T-cell (primary cell): ENCODE results near the gene ARSA. TPM values are rescaled to one million over a fixed set of nuclear protein-coding genes. Genes with fewer than 3 reads are reported as not detected.

Source experiments
- ATAC-seq, 4 experiments: fragments of 200-7000 bp in 3 of 4; fragments of 150-1000 bp in 1 of 4; cut with Tn5 transposase; replicated peaks in 1 of 4; 1 replicate in 3 of 4; 2 replicates in 1 of 4; pipeline ENCODE4 v1.10.0; 2021; ENCODE audit warnings: moderate library complexity in 3 of 4, mild to moderate bottlenecking in 2 of 4, moderate number of reproducible peaks in 1 of 4
- CTCF ChIA-PET, 2 donors: fragments of 300-600 bp; sonication (Branson Sonifier 250); formaldehyde crosslinking; loops; one replicate each; lab custom pipeline; 2022; ENCODE audit warnings: antibody characterized with exemption in 2 of 2; lab: Charles Lee
- POLR2A ChIA-PET, 2 donors: fragments of 300-600 bp; sonication (Branson Sonifier 250); formaldehyde crosslinking; loops; one replicate each; lab custom pipeline; 2022; ENCODE audit warnings: antibody characterized with exemption in 2 of 2; lab: Charles Lee
- DNase-seq, 35 experiments: peaks; one replicate each; pipeline versions ENCODE4 v3.0.0 to v3.0.0-alpha.2; 2013 to 2023
- H3K27ac ChIP-seq: one replicate; pipeline ENCODE4 v1.5.1; 2013; ENCODE audit warnings: low read length
- H3K27me3 ChIP-seq, 2 experiments: replicated peaks in 1 of 2; 1 replicate in 1 of 2; 2 replicates in 1 of 2; pipeline versions ENCODE4 v1.6.1 to v1.7.0; 2013; ENCODE audit warnings: low read length in 1 of 2, mixed read lengths in 1 of 2; ENCODE audit not compliant: control insufficient read depth in 2 of 2, insufficient read depth in 2 of 2; ENCODE audit errors: extremely low read depth in 1 of 2
- H3K36me3 ChIP-seq, 2 donors: 1 replicate in 1 of 2; 2 replicates in 1 of 2; pipeline versions ENCODE4 v1.6.1 to v1.7.0; 2013; ENCODE audit warnings: low read length in 1 of 2; ENCODE audit not compliant: control insufficient read depth in 2 of 2, insufficient read depth in 1 of 2; ENCODE audit errors: extremely low read depth in 1 of 2
- H3K4me1 ChIP-seq, 2 experiments: 1 replicate in 1 of 2; 2 replicates in 1 of 2; pipeline versions ENCODE4 v1.6.1 to v1.7.0; 2013; ENCODE audit warnings: low read length in 2 of 2, mixed read lengths in 1 of 2; ENCODE audit not compliant: insufficient read depth in 2 of 2, control insufficient read depth in 1 of 2; ENCODE audit errors: extremely low read depth in 1 of 2
- H3K4me3 ChIP-seq, 2 donors: 1 replicate in 1 of 2; 2 replicates in 1 of 2; pipeline versions ENCODE4 v1.5.1 to v1.7.0; 2013; ENCODE audit warnings: mild to moderate bottlenecking in 2 of 2, low read length in 1 of 2, moderate library complexity in 1 of 2; ENCODE audit not compliant: control insufficient read depth in 1 of 2; ENCODE audit errors: extremely low read depth in 1 of 2
- H3K9me3 ChIP-seq: 2 replicates; pipeline ENCODE4 v1.7.0; 2013
- H3K27ac Mint-ChIP-seq, 2 donors: one replicate each; pipeline ENCODE4 v1.8.0; 2020 to 2021; ENCODE audit warnings: mild to moderate bottlenecking in 2 of 2, mixed read lengths in 2 of 2
- H3K27me3 Mint-ChIP-seq, 2 donors: one replicate each; pipeline ENCODE4 v1.8.0; 2021 to 2022; ENCODE audit warnings: mixed read lengths in 2 of 2
- H3K36me3 Mint-ChIP-seq: one replicate; pipeline ENCODE4 v1.8.0; 2021; ENCODE audit warnings: mixed read lengths
- H3K4me1 Mint-ChIP-seq, 3 donors: one replicate each; pipeline ENCODE4 v1.8.0; 2020 to 2022; ENCODE audit warnings: mixed read lengths in 3 of 3, mild to moderate bottlenecking in 1 of 3
- H3K4me3 Mint-ChIP-seq, 3 donors: one replicate each; pipeline ENCODE4 v1.8.0; 2020 to 2022; ENCODE audit warnings: mild to moderate bottlenecking in 3 of 3, mixed read lengths in 3 of 3, moderate library complexity in 3 of 3
- H3K9me3 Mint-ChIP-seq, 3 donors: one replicate each; pipeline ENCODE4 v1.8.0; 2020 to 2022; ENCODE audit warnings: mixed read lengths in 3 of 3
- WGBS: methylation state at CpG from one replicate; pipeline ENCODE4 v1.1.5; 2013; ENCODE audit warnings: missing lambda C conversion rate; ENCODE audit not compliant: insufficient coverage; 5-methylcytosine and 5-hydroxymethylcytosine counted together
- total RNA-seq, 35 experiments: library from RNA in 6 of 35; stranded (reverse) in 6 of 35; fragments of 120-200 nt in 1 of 35; gene quantifications; one replicate each; pipeline versions ENCODE4 v1.2.1 to v1.2.4 and lab custom pipeline; 2013 to 2026

The ARSA gene
- total RNA-seq, 5 donors from 2014 or later (not counting 1 experiment from before 2014, with no cell fraction given): 68.3 to 105 (median 90.6) TPM

DNA sequence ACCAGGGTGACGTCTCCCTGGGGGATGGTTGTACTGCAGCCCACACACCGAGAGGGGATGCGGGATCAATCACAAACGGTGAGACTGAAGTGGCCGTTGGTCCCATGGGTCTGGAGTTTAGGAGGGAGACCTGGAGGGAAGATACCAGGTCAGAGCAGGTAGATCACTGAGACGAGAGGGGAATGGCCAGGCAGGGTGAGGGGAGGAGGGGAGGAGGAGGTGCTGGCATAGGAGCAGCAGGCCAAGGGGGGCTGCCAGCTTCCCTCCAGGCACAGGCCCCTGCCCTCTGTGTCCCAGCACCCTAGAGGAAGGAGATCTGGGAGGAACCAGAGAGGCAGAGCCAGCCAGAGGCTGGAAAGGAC is 20.3 kb downstream of the ARSA start:
- H3K36me3 ChIP-seq: no peaks in the 10 kb centered on the region
- 56% methylated on average over 6 of the region's 6 CpGs for WGBS
- H3K27me3 Mint-ChIP-seq: peaks cover 23 to 54% of the 10 kb centered on the region in 2 donors
- no peaks in the 10 kb centered on the region for H3K9me3 Mint-ChIP-seq
- H3K27me3 ChIP-seq: peaks cover 5 to 76% of the 10 kb centered on the region in 2 experiments
- ChIA-PET POLR2A (no interaction called here), CTCF (no interaction called here)
- no peak overlapping the region for H3K4me3 Mint-ChIP-seq
- H3K9me3 ChIP-seq: no peaks in the 10 kb centered on the region
- no peak overlapping the region for H3K4me3 ChIP-seq
- peaks cover 0 to 6% (median 4%) of the 10 kb centered on the region in 3 donors for H3K4me1 Mint-ChIP-seq
- no peak overlapping the region for H3K27ac Mint-ChIP-seq
- H3K4me1 ChIP-seq: no peaks in the 10 kb centered on the region
- ATAC-seq (no peak), DNase-seq (no peak)
- no peak overlapping the region for H3K27ac ChIP-seq
- no peaks in the 10 kb centered on the region for H3K36me3 Mint-ChIP-seq

DNA sequence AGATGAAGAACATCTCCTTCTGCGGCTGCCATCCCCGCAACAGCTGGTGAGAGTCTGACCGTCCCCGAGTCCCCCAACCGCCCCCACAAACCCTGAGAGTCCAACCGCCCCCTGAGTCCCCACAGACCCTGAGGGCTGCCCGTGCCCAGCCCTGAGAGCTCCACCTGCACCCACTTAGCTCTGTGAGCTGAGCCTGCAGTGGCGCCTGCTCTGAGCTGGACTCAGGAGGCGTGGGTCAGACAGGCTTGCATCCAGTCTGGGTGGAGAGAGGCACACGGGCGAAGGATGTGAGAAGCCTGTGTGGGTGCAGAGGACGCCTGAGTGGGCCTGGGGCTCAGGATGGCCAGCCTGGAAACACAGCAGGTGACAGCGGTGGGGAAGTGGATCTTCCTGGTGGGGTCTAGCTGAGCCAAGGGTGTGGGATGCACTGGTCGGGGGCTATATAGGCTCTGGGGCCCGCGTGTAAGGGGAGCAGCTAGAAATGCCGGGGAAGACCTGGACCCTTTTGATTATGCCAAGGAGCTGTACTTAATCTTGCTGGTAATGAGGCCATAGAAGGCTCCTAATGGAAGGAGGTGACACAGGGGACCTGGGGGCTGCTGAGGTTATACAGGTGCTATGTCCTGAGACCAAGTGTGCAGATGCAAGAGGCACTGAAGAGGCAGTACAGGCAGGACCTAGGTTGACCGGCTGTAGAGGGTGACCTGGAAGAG is 20.9 kb downstream of the ARSA start:
- Mint-ChIP-seq H3K4me3 (no peak overlapping the region), H3K27me3 (peaks cover 29 to 56% of the 10 kb centered on the region in 2 donors), H3K4me1 (peaks cover 2 to 6% (median 3%) of the 10 kb centered on the region in 3 donors), H3K9me3 (no peaks in the 10 kb centered on the region), H3K27ac (no peak overlapping the region), H3K36me3 (no peaks in the 10 kb centered on the region)
- H3K4me1 ChIP-seq: no peaks in the 10 kb centered on the region
- no peak overlapping the region for H3K4me3 ChIP-seq
- WGBS: 88% methylated on average over 16 of the region's 18 CpGs
- DNase-seq (no peak), ATAC-seq (no peak)
- H3K36me3 ChIP-seq: no peaks in the 10 kb centered on the region
- POLR2A ChIA-PET: no interaction called here
- peaks cover 8 to 77% of the 10 kb centered on the region in 2 experiments for H3K27me3 ChIP-seq
- H3K9me3 ChIP-seq: no peaks in the 10 kb centered on the region
- CTCF ChIA-PET: no interaction called here
- no peak overlapping the region for H3K27ac ChIP-seq

DNA sequence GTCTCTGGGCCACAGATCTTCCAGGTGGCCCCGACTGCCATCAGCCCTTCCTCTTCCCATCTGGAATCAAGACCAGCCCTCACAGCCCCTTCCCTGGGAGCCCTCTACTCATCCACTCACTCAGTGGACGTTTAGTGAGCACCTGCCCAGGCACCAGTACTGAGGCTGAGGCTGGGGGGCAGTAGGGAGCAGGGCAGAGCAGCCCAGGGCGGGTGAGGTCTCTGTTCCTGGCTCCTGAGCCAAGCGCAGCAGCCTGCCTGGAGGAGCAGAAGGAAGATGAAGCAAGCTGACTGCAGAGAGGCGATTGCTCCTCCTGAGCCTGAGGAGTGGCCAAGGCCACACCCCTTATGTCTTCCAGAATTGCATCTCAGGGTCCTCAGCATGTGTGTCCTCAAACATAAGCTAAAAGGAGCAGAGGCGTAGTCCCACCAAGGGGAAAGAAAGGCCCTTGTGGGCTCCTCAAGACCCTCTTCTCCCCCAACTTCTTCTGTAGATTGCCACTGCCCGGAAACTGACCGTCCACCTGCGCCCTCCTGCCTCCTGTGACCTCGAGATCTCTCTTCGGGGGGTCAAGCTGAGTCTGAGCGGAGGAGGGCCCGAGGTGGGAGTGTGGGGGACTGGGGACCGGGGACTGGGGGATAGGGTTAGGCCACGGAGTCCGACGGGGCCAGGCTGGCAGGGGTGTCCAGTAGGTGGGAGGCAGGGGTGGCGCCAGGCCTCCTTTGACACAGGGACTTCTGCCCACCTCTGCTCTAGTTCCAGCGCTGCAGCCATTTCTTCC is 21.6 kb downstream of the ARSA start:
- POLR2A ChIA-PET: no interaction called here
- Mint-ChIP-seq H3K4me3 (no peak overlapping the region), H3K36me3 (no peaks in the 10 kb centered on the region), H3K4me1 (peaks cover 5 to 12% (median 10%) of the 10 kb centered on the region in 3 donors), H3K27ac (no peak overlapping the region), H3K27me3 (peaks cover 35 to 62% of the 10 kb centered on the region in 2 donors), H3K9me3 (no peaks in the 10 kb centered on the region)
- Histone ChIP-seq H3K36me3 (no peaks in the 10 kb centered on the region), H3K27ac (no peak overlapping the region), H3K4me3 (no peak overlapping the region), H3K27me3 (peaks cover 10 to 79% of the 10 kb centered on the region in 2 experiments), H3K9me3 (no peaks in the 10 kb centered on the region), H3K4me1 (no peaks in the 10 kb centered on the region)
- 78% methylated on average over 6 of the region's 19 CpGs for WGBS
- ATAC-seq (peak in 1 of 4 experiments; percentile 64), DNase-seq (no peak)
- CTCF ChIA-PET: interaction anchor here in 1 of 2 donors (0.5 kb wide), 1 partner anchor 354 kb away, joined by 3 read pairs; no protein-coding TSS in a partner anchor

DNA sequence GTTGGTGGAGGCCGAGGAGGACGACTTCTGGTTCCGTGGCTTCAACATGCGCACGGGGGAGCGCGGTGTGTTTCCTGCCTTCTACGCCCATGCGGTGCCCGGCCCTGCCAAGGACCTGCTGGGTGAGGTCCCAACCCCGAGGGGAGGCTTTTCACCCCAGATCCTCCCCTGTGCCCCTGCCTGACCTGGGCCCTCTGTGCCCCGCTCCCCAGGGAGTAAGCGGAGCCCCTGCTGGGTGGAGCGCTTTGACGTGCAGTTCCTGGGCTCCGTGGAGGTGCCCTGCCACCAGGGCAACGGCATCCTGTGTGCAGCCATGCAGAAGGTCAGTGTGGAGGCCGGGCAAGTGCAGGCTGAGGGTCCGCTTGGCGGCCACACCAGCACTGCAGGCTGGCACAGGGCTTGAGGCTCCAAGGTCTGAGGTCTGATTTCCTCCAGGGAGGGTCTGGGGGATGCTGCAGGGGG is 22.3 kb downstream of the ARSA start:
- ChIA-PET POLR2A (no interaction called here), CTCF (no interaction called here)
- DNase-seq (no peak), ATAC-seq (no peak)
- Mint-ChIP-seq H3K36me3 (no peaks in the 10 kb centered on the region), H3K27ac (no peak overlapping the region), H3K27me3 (peaks cover 35 to 62% of the 10 kb centered on the region in 2 donors), H3K9me3 (no peaks in the 10 kb centered on the region), H3K4me1 (peaks cover 5 to 12% (median 10%) of the 10 kb centered on the region in 3 donors), H3K4me3 (no peak overlapping the region)
- Histone ChIP-seq H3K4me3 (no peak overlapping the region), H3K36me3 (no peaks in the 10 kb centered on the region), H3K27ac (no peak overlapping the region), H3K27me3 (peaks cover 10 to 78% of the 10 kb centered on the region in 2 experiments), H3K9me3 (no peaks in the 10 kb centered on the region), H3K4me1 (peaks cover 0 to 4% of the 10 kb centered on the region in 2 experiments)
- 78% methylated on average over 19 of the region's 20 CpGs for WGBS

DNA sequence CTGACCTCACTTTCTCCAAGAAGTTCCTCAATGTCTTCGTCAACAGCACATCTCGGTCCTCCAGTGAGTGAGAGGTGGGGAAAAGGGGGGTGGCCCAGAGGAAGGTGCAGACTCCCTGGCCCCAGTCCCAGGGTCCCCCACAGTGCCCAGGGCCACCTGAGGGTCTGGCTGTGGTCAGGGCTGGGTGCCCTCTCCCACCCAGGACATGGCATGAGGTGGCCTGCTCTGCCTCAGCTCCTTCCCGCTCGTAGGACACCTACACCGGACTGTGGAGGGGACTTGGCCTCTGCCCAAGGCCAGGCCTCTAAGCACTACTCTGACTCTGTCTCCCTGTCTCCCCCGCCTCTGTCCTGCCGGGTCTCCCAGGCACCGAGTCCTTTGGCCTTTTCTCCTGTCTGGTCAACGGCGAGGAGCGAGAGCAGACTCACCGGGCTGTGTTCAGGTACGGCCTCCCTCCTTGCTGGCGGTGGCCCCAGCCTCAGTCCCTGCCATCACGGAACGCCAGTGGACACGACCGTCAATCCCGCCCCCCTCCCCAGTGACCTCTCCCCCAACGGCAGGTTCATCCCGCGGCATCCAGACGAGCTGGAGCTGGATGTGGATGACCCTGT is 22.8 kb downstream of the ARSA start:
- Mint-ChIP-seq H3K27me3 (peaks cover 31 to 57% of the 10 kb centered on the region in 2 donors), H3K9me3 (no peaks in the 10 kb centered on the region), H3K27ac (no peak overlapping the region), H3K4me3 (no peak overlapping the region), H3K4me1 (peaks cover 5 to 12% (median 10%) of the 10 kb centered on the region in 3 donors), H3K36me3 (no peaks in the 10 kb centered on the region)
- peaks cover 0 to 4% of the 10 kb centered on the region in 2 experiments for H3K4me1 ChIP-seq
- ATAC-seq (no peak), DNase-seq (no peak)
- CTCF ChIA-PET: no interaction called here
- no peaks in the 10 kb centered on the region for H3K36me3 ChIP-seq
- no peak overlapping the region for H3K4me3 ChIP-seq
- no peaks in the 10 kb centered on the region for H3K9me3 ChIP-seq
- peaks cover 10 to 72% of the 10 kb centered on the region in 2 experiments for H3K27me3 ChIP-seq
- POLR2A ChIA-PET: no interaction called here
- H3K27ac ChIP-seq: no peak overlapping the region
- 89% methylated on average over 12 of the region's 23 CpGs for WGBS

GRCh38 chr22:50604256-50605001 is 23.5 kb downstream of the ARSA start:
- Mint-ChIP-seq H3K27ac (no peak overlapping the region), H3K4me1 (peaks cover 10 to 17% (median 10%) of the 10 kb centered on the region in 3 donors), H3K9me3 (no peaks in the 10 kb centered on the region), H3K36me3 (no peaks in the 10 kb centered on the region), H3K4me3 (no peak overlapping the region), H3K27me3 (peaks cover 32 to 60% of the 10 kb centered on the region in 2 donors)
- H3K4me1 ChIP-seq: peaks cover 0 to 8% of the 10 kb centered on the region in 2 experiments
- no peak overlapping the region for H3K4me3 ChIP-seq
- peaks cover 10 to 74% of the 10 kb centered on the region in 2 experiments for H3K27me3 ChIP-seq
- no peaks in the 10 kb centered on the region for H3K36me3 ChIP-seq
- no peaks in the 10 kb centered on the region for H3K9me3 ChIP-seq
- H3K27ac ChIP-seq: no peak overlapping the region
- ATAC-seq (no peak), DNase-seq (no peak)
- POLR2A ChIA-PET: no interaction called here
- WGBS: 42% methylated on average over 87 of the region's 103 CpGs
- CTCF ChIA-PET: no interaction called here
